ENCODE results near the gene PROSER3. TPM values are rescaled to one million over a fixed set of nuclear protein-coding genes. Genes with fewer than 3 reads are reported as not detected.

Gene PROSER3
- 1.3 and 1.7 TPM in 2 replicates for total RNA-seq (2014; rRNA removed; shearing (Covaris generic))
- polyA plus RNA-seq (2015; cell fraction: cytosol; rRNA removed) = 14.2 and 14.3 TPM in 2 replicates
- 26.3 and 64.6 TPM in 2 replicates for polyA plus RNA-seq (2015; cell fraction: nucleus; rRNA removed)

- DNase-seq (ENCODE audit: low read depth, low spot score) = peak; percentile 98
- in situ Hi-C loops (cut with HindIII; ENCODE audit: low pct_unique_long_range_greater_than_20kb, low sequenced_read_pairs) = no loop called here
Observed at GRCh38 chr19:35757749-35758608, at the start of gene PROSER3. PROSER3 (plus strand) TSS chr19:35758176; CDS start chr19:35758216, 40 bp downstream.

DNA sequence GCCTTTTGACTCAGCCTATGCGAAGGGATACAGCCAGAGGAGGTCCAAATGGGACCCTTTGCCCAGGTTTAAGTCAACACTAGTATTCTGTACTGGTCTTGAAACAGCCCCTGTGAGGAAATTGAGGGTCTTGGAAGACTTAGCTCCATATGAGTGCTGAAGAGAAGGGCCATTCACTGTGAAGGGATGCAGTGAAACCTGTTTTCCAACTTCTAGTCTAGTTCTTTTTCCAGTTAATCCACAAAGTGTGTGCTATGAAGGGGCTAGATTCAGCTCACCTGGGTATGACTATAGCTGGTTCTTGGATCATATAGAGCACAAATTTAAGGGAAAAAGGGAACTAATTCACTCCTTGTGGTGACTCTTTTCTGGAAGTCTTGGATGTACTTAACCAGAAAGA, 49.6 kb upstream of the PROSER3 start:
- in situ Hi-C loops (cut with HindIII; ENCODE audit: low pct_unique_long_range_greater_than_20kb, low sequenced_read_pairs) = no loop called here
- no peak for DNase-seq (ENCODE audit: low read depth, low spot score)

- in situ Hi-C loops (cut with HindIII; ENCODE audit: low pct_unique_long_range_greater_than_20kb, low sequenced_read_pairs) = no loop called here
Observed at GRCh38 chr19:35710784-35711723, 46.9 kb upstream of the PROSER3 start.

GRCh38 chr19:35712567-35713505, 45.1 kb upstream of the PROSER3 start:
- no peak for DNase-seq (ENCODE audit: low read depth, low spot score)
- in situ Hi-C loops (cut with HindIII; ENCODE audit: low pct_unique_long_range_greater_than_20kb, low sequenced_read_pairs) = no loop called here

More at GRCh38 chr19:35710784-35711723, 46.9 kb upstream of the PROSER3 start:
- DNase-seq (ENCODE audit: low read depth, low spot score) = no peak

- in situ Hi-C loops (cut with HindIII; ENCODE audit: low pct_unique_long_range_greater_than_20kb, low sequenced_read_pairs) = no loop called here
- no peak for DNase-seq (ENCODE audit: low read depth, low spot score)
Observed at GRCh38 chr19:35713506-35713850, 44.5 kb upstream of the PROSER3 start.

DNA sequence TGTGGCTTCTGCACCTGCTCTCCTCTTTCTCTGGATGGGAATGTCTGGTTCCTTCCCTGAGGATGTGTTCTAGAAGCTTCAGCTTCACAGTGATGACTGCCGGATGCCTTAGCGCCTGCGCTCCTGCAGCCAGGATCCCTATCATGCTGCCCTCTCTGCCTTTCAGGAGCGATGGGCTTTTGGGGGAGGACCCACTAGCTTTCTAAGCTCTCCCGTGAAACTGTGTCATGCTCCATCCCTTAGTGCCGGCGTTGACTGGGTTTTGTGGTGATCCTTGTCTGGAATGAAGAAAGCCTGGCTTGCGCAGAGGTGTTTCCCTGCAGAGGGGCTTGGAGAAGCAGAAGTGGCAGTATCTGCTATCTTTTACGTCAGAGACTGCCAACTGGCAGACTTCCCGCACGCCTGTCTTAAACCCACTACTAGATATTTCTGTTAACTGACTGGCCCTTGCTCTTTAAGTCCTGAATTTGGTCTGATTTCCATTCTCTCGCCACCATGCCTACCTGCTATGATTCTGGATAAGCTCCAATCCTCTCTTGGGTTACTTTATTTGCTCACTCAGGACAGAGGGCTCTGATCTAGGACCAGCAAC, 44.0 kb upstream of the PROSER3 start:
- in situ Hi-C loops (cut with HindIII; ENCODE audit: low pct_unique_long_range_greater_than_20kb, low sequenced_read_pairs) = no loop called here
- no peak for DNase-seq (ENCODE audit: low read depth, low spot score)

DNA sequence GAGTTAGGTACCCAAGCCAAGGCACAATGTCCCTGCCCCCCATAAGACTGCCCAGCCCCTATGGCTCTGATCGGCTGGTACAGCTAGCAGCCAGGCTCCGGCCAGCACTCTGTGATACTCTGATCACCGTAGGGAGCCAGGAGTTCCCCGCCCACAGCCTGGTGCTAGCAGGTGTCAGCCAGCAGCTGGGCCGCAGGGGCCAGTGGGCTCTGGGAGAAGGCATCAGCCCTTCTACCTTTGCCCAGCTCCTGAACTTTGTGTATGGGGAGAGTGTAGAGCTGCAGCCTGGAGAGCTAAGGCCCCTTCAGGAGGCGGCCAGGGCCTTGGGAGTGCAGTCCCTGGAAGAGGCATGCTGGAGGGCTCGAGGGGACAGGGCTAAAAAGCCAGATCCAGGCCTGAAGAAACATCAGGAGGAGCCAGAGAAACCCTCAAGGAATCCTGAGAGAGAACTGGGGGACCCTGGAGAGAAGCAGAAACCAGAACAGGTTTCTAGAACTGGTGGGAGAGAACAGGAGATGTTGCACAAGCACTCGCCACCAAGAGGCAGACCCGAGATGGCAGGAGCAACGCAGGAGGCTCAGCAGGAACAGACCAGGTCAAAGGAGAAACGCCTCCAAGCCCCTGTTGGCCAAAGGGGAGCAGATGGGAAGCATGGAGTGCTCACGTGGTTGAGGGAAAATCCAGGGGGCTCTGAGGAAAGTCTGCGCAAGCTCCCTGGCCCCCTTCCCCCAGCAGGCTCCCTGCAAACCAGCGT, 43.2 kb upstream of the PROSER3 start:
- in situ Hi-C loops (cut with HindIII; ENCODE audit: low pct_unique_long_range_greater_than_20kb, low sequenced_read_pairs) = no loop called here
- no peak for DNase-seq (ENCODE audit: low read depth, low spot score)

- DNase-seq (ENCODE audit: low read depth, low spot score) = no peak
- in situ Hi-C loops (cut with HindIII; ENCODE audit: low pct_unique_long_range_greater_than_20kb, low sequenced_read_pairs) = no loop called here
Observed at GRCh38 chr19:35715355-35715809, 42.6 kb upstream of the PROSER3 start.

DNA sequence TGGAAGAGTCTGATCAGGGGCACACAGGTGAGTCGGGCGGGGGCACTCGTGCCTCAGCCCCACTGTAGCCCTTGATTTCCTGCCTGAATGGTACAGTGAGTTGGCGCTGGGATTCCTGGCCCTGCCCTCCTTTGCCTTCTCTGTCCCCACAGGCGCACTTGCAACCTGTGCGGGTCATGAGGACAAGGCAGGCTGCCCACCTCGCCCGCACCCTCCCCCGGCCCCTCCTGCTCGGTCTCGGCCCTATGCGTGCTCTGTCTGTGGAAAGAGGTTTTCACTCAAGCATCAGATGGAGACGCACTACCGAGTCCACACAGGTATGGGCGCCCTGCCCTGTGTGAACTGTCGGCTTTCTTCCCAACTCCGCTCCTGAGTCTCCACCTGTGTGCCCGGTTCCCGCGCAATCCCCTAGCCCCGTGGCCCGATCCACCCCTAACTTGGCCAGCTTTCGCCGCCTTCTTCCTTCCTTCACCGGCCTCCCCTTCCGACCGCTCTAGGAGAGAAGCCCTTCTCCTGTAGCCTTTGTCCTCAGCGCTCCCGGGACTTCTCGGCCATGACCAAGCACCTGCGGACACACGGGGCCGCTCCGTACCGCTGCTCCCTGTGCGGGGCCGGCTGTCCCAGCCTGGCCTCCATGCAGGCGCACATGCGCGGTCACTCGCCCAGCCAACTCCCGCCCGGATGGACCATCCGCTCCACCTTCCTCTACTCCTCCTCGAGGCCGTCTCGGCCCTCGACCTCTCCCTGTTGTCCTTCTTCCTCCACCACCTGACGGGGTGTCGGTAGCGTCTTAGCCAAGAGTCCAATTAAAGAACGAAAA, 41.8 kb upstream of the PROSER3 start:
- no peak for DNase-seq (ENCODE audit: low read depth, low spot score)
- in situ Hi-C loops (cut with HindIII; ENCODE audit: low pct_unique_long_range_greater_than_20kb, low sequenced_read_pairs) = no loop called here

GRCh38 chr19:35716801-35717664, 40.9 kb upstream of the PROSER3 start:
- DNase-seq (ENCODE audit: low read depth, low spot score) = peak; percentile 92
- in situ Hi-C loops (cut with HindIII; ENCODE audit: low pct_unique_long_range_greater_than_20kb, low sequenced_read_pairs) = no loop called here

DNA sequence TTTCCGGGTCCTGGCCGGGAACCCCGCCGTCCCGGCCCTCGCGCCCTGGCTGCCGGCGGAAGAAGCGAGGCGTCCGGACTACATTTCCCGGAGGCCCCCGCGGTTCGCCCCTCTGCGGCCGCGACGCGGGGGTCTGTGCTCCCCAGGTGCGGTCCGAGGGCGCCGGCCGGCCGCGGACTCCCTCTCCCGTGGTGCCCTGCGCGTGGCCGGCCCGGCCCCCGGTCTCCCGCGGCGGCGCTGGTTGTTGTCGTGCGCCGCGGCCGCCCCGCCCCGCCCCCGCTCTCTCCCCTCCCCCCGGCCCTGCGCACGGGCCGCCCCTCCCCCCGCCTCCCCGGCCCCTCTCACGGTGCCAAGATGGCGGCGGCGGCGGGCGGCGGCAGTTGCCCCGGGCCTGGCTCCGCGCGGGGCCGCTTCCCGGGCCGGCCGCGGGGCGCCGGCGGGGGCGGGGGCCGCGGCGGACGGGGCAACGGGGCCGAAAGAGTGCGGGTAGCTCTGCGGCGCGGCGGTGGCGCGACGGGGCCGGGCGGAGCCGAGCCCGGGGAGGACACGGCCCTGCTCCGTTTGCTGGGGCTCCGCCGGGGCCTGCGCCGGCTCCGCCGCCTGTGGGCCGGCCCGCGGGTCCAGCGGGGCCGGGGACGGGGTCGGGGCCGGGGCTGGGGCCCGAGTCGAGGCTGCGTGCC, 40.2 kb upstream of the PROSER3 start, which contains the start of gene KMT2B:
TSS of gene KMT2B (plus strand) at position 339 of the 680 bp plus-strand sequence. CDS start at position 355, 16 bp downstream.
- no peak for DNase-seq (ENCODE audit: low read depth, low spot score)
- in situ Hi-C loops (cut with HindIII; ENCODE audit: low pct_unique_long_range_greater_than_20kb, low sequenced_read_pairs) = no loop called here

DNA sequence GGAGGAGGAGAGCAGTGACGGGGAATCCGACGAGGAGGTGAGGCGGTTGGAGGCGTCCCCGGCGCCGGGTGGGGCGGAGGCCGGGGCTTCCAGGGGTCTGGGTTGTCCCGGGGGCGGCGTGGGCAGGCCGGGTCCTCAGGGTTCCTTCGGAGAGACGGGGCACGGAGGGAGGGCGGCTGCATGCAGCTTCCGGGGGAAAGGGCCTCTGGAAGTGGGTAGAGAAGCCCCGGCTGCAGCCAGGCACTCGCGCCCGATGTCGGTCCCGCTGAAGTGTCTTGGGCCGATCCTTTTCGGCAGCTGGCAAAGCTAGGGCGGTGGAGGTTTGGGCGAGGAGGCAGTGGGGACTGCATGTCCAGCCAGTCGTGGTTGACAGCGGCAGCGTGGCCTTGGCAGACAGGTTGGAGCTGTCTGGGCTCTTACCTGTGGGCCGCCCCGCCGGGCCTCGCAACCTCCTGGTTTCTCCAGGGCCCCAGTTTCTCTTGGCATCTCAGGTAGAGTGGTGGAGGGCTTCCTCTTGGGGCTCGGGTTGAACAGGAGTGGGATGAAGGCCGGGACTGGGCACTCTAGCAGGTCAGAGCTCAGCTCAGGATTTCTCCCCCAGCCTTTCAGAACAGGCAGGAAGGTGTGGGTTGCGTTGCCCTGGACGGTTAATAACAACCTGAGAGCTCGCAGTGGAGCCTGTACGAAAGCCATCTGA, 39.5 kb upstream of the PROSER3 start:
- DNase-seq (ENCODE audit: low read depth, low spot score) = no peak
- in situ Hi-C loops (cut with HindIII; ENCODE audit: low pct_unique_long_range_greater_than_20kb, low sequenced_read_pairs) = no loop called here

DNA sequence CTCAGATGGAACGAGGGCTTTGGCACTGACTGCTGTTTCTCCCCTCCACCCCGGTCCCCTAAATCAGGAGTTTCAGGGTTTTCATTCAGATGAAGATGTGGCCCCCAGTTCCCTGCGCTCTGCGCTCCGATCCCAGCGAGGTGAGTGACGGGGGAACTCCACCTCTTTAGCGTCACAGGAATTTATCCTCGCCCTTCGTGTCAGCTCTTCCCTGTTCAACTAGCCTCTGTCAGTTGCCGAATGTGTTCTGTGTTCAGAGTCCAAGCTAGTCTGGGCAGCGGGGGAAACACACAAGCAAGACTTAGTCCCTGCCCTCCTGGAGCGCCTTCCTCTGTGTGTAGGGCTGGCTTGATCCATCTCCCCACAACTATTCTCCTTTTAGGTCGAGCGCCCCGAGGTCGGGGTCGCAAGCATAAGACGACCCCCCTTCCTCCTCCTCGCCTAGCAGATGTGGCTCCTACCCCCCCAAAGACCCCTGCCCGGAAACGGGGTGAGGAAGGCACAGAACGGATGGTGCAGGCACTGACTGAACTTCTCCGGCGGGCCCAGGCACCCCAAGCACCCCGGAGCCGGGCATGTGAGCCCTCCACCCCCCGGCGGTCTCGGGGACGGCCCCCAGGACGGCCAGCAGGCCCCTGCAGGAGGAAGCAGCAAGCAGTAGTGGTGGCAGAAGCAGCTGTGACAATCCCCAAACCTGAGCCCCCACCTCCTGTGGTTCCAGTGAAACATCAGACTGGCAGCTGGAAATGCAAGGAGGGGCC, 38.4 kb upstream of the PROSER3 start:
- DNase-seq (ENCODE audit: low read depth, low spot score) = no peak
- in situ Hi-C loops (cut with HindIII; ENCODE audit: low pct_unique_long_range_greater_than_20kb, low sequenced_read_pairs) = no loop called here

Measured in SK-MEL-5 (cell line).